ENCODE measurements around the gene XRCC5. TPM values are rescaled to one million over a fixed set of nuclear protein-coding genes. Genes with fewer than 3 reads are reported as not detected.

The XRCC5 gene
- total RNA-seq = 223 and 305 TPM in 2 replicates

DNA sequence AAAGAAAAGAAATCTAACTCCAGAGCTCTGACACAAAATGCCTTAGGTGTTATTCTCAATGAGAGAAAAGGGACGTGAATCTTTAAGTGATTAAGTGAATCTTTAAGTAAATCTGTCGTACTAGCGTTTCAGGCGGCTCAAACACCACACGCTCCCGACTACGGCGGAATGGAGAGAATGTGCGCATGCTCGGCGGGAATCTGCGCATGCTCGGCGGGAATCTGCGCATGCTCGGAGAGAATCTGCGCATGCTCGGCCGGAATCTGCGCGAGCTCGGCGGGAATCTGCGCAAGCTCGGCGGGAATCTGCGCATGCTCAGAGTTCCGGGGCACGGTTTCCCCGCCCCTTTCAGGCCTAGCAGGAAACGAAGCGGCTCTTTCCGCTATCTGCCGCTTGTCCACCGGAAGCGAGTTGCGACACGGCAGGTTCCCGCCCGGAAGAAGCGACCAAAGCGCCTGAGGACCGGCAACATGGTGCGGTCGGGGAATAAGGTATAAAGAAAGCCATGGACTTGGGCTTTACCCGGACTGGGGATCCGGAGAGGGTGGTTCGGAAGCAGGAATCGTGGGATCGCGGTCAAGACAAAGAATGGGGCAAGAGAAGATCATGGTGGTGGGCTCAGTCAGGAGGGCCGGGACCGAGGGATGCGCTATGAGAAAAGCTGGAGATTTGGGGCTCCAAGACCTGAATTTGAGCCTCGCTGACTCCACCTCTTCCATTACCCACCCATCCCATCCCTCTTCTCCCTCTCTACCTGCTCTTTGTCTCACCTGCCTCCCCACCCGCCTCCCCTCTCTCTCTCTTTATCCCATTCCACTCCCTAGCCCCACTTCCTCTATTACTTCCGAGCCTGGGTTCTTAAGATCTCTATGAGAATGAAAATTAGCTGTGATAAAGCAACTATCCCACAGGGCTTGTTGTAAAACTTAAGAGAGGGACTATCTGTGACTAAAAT is at the start of gene XRCC5:
Gene XRCC5 (plus strand): TSS at position 382 of the 955 bp plus-strand sequence. CDS start 89 bp downstream, at position 471.

DNA sequence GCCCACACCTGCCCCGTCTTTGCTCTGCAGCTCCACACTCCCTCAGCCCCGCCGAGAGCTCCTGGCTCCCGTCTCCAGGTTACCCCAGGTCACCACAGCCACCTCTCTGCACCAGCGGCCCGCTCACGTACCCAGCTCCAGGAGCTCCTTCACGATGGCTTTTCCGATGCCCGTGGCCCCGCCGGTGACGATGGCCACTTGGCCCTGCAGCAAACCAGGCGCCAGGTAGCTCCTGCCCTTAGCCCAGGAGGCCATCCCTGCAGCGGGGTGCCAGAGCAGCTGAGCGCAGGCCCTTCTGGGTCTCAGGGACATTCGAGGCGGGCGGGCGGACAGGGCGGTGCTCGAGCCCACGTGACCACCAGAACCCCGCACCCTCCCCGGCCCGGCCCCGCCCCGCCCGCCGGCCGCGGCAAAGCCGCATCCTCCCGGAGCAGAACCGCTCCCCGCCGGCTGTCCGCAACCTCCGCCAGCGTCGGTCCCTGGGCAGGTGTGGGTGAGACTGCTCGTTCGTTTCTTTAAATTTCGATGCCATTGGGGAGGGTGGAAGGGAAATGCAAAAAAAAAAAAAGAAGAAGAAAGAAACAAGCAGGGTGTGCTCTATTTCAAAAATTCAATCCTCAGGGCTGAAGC is 27.5 kb upstream of the XRCC5 start, which contains the start of the genes PECR and TMEM169:
Gene PECR (minus strand): TSS at position 323 of the 630 bp plus-strand sequence. CDS start 68 bp downstream, at position 255.
Gene TMEM169 (plus strand): TSS at position 433 of the 630 bp plus-strand sequence. CDS start 14,045 bp downstream, outside the sequence.

Other genes with a start within 250 kb of the XRCC5 start
- gene MREG, start 95.8 kb upstream of the XRCC5 start, total RNA-seq = 1.8 and 2.7 TPM in 2 replicates
- 10.0 and 16.5 TPM in 2 replicates for gene PECR, start 27.5 kb upstream of the XRCC5 start, total RNA-seq
- gene TMEM169, start 27.4 kb upstream of the XRCC5 start, total RNA-seq = 0.37 TPM in 1 of 2 replicates, not detected in the other

Data from subcutaneous preadipocyte (primary cell).